DMS153 (cell line): ENCODE results near the gene CCNY.

Source experiments
- DNase-seq: peaks from one replicate; lab custom pipeline; 2025; lab: John Stamatoyannopoulos, UW

The CCNY gene

GRCh38 chr10:35426657-35427056, 90.3 kb downstream of the CCNY start:
- no peak for DNase-seq

DNA sequence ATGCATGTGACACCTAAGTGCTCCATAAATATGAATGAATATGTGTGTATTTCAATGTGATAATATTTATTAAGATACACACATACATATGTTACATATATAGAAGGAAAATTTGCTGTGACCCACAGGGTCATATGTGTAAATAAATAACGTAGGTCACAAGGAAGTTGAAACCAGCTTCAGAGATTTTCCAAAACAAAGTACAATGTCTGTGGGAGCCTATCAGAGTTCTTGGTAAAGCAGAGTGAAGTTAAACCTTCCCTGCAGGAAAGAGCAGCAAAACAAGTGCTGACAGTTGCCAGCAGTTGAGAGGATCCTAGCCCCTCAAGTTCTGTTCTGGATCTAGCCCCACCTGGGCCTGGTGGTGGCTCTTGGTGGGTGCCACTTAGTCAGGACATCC, 91.2 kb downstream of the CCNY start:
- DNase-seq, result no peak

DNA sequence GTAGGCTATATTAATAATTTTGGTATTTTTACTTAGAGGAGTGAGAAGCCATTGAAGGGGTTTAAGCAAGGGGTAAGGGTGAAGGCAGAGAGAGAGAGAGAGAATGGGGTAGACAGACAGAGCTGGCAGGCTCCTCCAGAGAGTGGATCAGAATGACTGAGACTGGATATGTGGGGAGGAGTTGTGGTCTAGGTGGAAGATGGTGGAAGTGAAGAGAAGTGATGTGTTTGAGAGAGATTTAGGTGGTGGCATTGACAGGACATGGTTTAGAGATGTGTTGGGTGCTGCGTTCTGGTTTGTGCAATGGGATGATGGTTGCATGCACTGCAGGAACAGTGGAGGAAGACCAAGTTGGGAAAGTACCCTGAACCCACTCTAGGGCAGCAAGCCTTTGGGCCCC, 92.2 kb downstream of the CCNY start:
- no peak for DNase-seq

DNA sequence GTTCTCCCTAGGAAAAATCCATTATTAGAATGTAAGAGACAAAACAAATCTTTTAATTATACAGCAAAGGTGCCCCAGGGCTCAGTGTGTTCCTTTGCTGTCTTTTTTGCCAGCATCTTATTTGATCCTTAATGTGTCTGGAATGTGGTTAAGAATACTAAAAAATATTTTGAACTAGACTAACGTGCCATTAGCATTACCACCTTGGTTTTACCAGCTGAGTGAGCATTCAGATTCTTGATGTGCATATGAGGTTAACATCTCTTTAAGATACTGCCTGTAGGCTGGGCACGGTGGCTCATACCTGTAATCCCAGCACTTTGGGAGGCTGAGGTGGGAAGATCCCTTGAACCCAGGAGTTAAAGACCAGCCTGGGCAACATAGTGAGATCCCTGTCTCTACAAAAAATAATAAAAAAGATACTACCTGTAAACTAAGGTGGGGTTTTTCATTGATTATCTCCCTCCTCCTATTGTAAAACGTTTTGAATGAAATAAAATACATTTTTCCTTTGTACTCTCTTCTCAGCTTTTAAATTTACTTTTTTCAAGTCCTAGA, 96.6 kb downstream of the CCNY start:
- no peak for DNase-seq

DNA sequence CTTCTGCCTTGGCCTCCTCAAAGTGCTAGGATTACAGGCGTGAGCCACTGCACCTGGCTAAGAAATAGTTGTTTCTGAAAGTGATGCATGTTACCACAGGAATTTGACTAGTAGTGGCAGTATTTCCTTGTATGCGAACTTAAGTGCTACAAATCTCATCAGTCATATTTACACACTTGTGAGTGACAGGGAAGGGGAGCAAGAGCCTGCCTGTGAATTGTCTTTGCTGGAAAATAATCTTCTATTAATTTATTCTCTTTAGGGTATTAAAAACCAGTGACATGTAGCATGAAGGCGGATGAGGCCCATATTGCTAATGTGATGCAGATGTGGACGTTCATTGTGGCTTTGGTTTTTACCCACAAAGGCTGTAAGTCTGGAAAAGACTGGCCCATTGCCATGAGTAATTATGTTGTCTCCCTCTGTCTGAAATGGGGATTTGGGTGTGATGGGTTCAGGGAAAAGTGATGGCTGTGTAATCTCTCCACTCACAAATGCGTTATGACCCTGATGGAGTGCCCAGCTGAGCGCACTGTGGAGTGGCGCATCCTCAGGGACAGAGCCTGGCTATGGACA, 97.6 kb downstream of the CCNY start:
- DNase-seq, result no peak

- no peak for DNase-seq
Observed at GRCh38 chr10:35434533-35434932, 98.2 kb downstream of the CCNY start.

DNA sequence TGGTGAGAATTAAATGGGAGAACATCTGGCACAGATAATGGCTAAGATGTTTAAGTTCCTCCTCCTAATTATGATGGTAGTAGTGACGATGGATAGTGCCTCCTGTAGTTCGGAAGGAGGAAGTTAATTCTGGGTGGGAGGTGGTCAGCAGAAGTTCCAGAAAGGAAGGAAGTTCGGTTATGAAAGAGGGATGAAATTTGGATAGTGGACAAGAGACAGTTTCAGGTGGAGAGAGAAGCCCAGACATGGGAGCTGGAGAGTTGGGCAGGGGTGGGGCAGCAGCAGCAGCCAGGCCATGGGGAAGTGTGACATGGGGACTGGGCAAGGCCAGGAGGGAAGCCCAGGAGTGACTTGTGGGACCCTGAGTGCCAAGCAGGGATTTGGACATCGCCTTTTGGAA, 99.5 kb downstream of the CCNY start:
- no peak for DNase-seq

GRCh38 chr10:35437829-35438228, 101.5 kb downstream of the CCNY start:
- no peak for DNase-seq

DNA sequence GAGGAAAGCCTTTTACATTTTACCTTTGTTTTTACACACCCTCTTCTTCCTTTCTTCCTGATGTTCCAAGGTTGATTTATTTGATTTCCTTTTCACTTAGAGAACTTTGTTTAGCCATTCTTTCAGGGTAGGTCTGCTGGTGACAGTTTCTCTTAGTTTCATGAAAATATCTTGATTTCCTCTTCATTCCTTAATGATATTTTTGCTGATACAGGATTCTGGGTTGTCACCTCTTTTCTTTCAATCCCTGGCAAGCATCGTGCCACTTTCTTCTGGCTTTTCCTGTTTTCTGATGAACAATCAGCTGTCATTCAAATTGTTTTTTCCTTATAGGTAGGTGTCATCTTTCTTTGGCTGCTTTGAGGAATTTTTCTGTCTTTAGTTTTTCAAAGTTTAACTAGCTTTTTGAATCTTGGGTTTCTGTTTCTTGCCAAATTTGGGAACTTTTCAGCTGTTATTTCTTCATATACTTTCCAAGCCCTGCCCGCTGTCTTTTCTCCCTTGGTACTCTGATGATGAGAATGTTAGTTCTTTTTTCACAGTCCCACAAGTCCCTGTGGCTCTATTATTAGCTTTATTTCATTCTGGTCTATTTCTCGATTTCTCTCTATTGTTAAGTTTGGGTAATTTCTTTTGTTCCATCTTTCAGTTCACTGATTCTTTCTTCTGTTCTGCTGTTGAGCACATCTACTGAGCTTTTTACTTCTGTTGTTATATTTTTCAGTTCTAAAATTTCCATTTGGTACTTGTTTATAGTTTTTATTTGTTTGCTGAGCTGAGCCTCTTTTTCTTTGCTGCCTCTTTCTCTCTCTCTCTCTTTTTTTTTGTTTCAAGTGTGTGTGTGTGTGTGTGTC, 102.6 kb downstream of the CCNY start:
- DNase-seq, result no peak

DNA sequence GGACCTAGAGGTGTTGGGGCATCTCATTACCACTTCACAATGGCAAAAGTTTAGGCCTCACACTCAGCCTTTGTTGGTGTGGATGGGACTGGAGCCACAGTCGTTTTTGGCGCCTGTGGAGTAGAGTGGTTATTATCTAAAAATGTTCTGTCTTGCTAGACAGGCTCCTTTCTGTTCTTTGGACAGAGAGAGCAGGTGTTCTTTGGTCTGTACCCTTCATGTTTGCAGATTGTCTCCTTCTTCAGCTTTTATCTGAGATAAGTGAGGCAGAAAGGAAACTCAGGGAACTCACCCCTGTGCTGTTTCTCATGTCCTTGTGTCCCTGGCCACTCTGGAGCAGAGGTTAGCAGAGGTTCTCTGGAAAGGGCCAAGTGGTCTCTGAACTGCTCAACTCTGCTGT, 103.7 kb downstream of the CCNY start:
- no peak for DNase-seq

DNA sequence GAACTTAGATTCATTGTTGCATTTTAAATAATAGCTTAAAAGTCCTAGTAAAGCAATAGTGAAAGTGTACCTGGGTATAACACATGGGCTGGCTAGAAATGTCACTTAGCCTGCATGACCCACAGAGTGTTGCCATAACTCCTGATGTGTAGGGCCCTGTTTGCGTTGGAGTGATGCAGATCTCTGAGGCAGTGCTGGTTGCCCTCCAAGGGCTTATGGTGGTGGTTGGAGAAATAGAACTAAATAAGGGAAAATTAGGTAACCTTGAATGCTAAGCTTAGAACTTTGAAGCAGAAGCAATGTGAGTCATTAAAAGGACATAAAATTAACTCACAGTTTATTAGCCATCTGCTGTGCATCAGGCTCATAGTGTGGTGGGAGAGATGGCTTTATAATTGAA, 105.7 kb downstream of the CCNY start:
- no peak for DNase-seq

DNA sequence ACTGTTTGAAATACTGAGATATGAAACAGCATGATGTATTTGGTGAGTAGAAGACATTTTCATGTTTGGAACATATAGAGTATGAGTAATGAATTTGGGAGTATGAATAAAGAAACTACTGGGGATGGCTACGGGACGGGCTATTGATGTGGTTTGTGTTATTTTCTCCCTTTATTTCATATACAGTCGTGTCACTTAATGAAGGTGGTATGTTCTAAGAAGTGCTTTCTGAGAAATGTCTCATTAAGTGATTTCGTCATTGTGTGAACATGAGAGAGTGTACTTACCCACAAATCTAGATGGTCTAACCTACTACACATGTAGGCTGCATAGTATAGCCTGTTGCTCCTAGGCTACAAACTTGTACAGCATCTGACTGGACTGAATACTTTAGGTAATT, 106.3 kb downstream of the CCNY start:
- no peak for DNase-seq

GRCh38 chr10:35443858-35444257, 107.5 kb downstream of the CCNY start:
- DNase-seq, result no peak

GRCh38 chr10:35445150-35445884, 109.0 kb downstream of the CCNY start:
- DNase-seq, result no peak

GRCh38 chr10:35446439-35446838, 110.1 kb downstream of the CCNY start:
- DNase-seq, result no peak

GRCh38 chr10:35447693-35448407, 111.5 kb downstream of the CCNY start:
- peak; percentile 10 for DNase-seq

DNA sequence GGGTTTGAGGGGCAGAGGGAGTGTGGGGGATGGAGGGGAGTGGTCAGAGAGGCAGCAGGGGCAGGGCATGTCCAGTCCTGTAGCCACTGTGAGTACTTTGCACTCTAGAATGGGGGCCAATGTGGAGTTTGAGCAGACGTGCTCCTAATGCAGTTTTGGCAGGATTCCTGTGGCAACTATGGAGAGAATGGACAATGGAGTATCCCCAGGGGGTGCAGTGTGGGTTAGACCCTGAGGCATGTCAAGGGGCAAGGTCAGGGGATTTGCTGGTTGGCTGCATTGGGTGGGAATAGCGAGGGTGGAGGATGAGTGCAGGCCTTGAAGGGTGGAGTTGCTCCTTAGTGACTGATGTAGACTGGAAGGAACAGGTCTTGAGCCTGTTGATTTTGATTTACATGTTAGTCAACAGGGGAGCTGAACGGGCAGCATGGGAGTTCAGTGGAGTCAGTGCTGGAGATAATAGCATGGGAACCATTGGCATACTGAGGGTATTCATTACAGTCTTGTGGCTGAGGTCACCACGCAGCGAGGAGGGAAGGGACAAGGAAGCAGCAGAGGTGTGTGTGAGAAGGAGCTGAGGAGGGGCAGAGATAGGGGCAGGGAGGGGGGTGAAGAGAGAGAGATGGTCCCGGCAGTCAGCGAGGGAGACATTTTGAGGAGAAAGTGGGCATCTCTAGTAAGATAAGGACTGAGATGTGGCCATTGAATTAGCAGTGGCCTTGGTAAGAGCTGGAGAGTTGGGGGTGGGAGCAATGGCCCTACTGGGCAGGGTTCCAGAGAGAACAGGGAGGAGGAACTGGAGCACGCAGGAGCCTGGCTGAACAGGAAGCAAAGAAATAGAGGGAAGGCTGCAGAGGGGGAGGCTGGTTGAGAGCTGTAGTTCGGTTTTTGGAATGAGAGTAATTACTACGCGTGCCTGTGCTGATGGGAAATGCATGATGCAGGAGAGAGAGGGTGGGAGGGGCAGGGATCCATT, 112.7 kb downstream of the CCNY start:
- DNase-seq, result no peak

DNA sequence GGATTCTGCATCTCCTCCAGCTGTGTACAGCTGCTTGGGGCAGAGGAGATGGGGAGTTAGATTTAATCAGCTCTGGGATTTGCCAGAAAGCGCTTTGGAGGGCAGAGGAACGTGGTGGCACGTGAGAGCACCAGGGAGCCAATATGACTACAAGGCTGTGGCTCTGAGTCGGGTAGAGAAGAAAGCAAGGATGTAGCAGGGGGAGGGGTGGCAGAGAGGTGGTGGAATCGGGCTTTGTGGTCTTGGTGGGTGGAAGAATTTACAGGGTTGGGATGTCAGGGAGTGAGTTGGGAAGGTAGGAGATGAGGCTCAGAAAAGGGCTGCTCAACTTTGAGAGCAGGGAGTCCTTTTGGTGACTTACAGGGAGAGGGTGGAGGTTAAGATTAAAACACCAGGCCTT, 113.6 kb downstream of the CCNY start:
- no peak for DNase-seq

DNA sequence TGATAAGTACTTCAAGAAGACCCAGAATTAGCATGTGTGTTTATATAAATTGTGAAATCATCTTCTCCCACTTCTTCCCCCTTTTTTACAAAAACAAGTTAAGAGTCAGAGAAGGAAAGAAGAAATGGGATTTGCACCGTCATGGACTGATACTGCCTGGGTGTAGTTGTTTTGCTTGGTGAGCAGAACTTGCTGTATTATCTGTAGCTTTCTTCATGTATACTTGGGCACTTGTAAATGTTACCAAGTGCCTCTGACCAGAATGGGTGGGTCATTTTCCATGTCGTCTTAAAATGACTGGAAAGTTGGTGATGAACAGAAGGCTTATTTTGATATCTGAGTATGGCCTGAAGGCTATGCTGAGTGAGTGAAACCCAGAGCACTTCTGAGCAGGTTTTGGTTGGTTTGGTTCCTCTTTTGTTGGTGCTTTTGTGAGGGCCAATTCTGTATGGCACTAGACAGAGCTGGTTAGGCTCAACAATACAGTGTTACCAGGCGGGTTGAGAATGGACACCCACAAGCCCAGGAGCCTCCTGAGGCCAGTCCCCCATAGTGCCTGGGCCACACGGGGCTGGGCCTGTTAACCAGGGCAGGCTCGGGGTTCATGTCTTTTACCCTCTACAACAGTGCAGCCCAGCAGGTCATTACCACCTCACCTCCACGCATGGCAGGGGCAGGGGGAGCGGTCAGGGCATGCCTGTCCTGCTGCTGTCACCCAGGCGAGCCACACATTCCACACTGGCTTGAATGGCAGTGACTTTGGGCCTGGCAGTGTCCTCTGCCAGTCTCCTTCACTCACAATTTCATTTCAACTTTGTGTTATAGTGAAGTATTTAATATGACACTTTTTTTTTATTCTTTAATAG, 115.1 kb downstream of the CCNY start:
- no peak for DNase-seq

DNA sequence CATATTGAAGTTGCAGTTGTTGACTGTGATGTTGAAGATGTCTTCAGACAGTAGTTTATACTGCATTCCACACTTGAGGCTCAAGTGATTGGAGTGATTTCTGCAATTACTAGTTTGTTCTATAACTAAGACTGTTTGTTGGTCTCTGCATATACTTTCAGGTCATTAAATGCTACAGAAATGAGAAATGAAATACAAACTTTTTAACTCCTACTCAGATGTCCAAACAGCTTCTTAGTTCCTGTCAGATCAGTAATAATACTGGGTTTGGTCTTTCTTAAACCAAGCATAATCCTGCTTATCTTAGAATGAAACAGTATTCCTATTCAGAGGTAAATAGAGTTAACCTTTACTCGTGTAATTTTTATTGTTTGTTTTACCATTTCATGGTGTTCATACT, 115.9 kb downstream of the CCNY start:
- DNase-seq, result no peak
